Measurements from ENCODE around the gene DYRK4.
"Not testable (repeated sequence)": the region's sequence is repeated elsewhere in the genome, so short reads cannot be mapped to it uniquely, and the experiment has no call there.

Gene DYRK4, protein sequence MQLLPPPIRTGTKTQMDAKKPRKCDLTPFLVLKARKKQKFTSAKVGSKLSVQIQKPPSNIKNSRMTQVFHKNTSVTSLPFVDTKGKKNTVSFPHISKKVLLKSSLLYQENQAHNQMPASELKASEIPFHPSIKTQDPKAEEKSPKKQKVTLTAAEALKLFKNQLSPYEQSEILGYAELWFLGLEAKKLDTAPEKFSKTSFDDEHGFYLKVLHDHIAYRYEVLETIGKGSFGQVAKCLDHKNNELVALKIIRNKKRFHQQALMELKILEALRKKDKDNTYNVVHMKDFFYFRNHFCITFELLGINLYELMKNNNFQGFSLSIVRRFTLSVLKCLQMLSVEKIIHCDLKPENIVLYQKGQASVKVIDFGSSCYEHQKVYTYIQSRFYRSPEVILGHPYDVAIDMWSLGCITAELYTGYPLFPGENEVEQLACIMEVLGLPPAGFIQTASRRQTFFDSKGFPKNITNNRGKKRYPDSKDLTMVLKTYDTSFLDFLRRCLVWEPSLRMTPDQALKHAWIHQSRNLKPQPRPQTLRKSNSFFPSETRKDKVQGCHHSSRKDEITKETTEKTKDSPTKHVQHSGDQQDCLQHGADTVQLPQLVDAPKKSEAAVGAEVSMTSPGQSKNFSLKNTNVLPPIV

DNA sequence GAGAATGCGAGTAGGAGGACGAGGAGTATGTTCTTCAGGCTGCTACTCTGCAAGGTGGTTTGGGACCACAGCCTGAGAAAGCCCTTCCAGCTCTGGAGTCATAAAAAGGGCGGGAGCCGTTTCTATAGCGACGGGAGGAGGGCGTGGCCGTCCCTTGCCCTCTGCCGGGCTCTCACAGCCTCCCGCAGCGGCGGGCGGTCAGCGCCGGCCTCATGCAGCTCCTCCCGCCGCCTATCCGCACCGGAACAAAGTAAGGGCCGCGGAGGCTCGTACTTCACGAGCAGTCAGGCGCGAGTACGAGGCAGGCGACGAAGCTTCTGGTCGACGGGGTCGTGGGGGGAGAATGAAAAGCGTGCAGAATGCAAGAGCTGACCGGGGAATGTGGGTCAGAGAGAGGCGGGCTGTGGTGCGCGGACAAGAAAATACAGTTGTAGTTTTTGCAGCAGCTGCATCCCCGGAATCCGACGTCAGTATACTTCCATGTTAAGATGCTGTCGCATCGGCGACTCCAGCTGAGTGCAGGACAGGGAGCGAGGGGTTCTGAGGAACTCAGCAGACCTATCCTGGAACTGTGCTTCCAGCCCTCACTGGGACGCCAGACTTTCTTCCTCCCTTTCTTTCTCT lies at the start of gene DYRK4:
DYRK4 (plus strand) TSS at position 175 of the 624 bp plus-strand sequence; CDS start at position 213, 38 bp downstream.
- DNase-seq (ENCODE audit: low spot score) = no peak

DNA sequence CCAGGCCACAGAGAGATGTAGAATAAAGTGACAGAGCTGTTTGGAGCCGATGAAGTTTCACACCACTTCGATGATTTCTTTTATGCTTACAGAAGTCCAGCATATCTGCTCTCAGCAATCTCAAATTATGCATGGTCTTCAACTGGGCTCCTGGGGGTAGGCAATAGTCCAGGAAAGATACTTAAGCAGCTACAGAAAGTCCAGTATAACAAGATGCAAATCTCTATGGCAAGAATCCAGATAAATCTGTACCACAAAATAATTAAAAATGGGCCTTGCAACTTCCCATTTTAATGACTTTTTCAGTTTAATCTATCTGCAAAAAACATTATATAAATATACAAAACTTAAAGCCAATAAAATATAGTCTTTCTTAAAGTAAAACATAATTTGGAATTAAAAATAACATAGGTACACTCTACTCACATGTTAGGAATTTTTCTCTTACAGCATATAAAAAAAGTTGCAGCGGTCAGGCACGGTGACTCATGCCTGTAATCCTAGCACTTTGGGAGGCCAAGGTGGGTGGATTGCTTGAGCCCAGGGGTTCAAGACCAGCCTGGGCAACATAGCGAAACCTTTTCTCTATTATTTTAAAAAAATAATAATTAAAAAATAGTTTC lies 43.8 kb upstream of the DYRK4 start:
- DNase-seq (ENCODE audit: low spot score) = no peak

DNA sequence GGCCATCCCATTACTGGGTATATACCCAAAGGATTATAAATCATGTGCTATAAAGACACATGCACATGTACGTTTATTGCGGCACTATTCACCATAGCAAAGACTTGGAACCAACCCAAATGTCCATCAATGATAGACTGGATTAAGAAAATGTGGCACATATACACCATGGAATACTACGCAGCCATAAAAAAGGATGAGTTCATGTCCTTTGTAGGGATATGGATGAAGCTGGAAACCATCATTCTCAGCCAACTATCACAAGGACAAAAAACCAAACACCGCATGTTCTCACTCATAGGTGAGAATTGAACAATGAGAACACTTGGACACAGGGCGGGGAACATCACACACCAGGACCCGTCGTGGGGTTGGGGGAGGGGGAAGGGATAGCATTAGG lies 38.6 kb upstream of the DYRK4 start:
- DNase-seq (ENCODE audit: low spot score) = not testable (repeated sequence)

DNA sequence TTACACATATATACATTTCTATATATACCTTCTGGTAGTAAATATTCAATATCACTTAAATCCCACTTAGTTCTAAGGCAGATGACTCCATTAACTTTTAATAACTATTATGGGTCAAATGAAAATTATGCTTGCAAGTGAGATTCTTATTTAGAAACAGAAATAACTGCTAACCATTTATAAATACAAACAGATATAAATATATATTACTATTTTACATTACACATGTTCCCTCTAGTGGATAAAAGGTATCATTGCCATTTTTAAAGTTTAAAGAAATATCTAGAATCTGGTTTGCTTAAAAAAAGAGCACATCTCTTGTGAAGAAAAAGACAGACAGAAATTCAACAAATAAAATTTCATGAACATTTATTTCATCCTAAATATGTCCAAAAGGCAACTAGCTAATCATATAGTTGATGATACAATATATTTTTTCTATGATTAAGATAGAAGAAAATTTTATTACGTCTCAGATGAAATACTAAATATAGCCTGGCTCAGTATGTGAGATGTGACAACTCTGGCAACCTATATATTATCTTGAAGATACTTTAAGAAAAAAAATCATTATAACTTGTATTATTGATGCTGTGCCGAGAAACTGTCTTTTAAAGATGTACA lies 35.0 kb upstream of the DYRK4 start:
- no peak for DNase-seq (ENCODE audit: low spot score)

DNA sequence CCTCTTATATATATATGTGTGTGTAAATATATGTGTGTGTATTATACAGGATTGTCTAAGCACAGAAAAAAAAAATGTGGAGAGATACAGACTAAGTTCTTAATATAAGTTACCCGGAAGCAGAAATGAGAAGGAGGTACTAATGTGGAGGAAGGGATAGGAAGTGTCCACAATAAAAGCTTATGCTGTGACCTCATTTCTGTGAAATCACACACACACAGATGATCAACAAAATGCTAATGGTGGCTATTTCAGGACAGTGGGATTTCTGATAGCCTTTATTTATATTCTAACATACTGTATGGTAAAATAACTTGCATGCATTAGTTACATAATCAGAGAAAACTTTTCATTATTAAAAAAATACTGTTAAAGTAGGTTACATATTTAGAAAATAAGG lies 31.8 kb upstream of the DYRK4 start:
- DNase-seq (ENCODE audit: low spot score) = no peak

DNA sequence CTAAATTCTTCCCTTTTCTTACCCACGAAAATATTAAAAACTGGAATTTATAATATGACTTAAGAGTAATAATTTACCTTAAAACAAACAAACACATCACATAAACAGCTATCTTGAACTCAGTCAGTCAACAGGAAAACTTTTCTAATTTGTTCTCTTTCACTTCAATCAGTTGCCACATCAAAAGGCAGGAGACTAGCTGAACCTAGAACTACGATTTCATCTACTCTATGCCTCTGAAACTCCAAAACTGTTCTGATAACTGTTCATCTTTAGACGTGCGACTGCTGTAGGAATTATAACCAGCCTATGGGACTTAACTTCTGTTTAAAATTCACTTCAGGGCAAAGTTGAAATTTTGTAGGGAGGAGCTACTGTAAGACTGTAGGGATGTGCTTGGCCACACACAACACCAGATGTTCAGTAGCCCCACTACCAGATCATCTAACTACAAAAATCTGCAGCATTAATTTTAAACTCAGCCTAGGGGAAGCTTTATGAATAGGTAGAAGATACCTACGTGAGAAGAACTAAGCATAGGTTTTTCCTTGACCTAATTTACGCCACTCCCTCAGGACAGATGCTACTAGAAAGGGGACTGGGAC lies 30.9 kb upstream of the DYRK4 start:
- peak; percentile 4 for DNase-seq (ENCODE audit: low spot score)

DNA sequence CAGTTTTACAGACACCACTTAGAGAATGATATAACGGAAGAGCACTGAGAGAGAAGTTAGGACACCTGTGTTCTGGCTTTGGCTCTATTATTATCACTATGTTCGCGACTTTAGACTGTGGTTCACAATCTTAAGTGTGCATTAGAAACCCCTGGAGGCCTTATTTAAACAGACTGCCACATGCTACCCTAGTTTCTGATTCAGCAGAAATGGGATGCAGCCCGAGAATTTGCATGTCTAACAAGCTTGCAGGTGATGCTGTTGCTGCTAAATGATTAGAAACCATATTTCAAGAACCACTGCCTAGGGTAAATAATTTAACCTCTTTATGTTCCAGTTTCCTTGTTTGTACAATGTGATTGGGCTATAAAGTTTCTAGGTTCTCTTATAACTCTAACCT lies 26.9 kb upstream of the DYRK4 start:
- no peak for DNase-seq (ENCODE audit: low spot score)

DNA sequence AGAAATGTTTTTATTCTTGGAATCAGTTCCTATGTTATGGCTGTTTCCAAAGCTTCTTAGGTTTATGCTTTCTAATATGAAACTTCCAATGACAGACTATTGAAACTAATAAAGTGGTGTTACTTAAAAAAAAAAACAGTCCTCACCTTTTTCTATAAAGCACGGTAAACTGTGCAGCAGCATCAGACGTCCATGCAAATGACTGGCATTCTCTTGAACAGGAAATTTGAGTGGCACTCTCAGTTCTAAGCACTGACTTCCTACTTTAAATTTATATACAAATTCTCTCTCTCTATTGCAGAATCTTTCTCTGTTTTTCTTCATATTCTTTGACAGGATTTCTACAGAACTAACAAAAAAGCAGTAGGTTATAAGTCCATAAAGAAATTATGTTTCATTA lies 26.1 kb upstream of the DYRK4 start:
- DNase-seq (ENCODE audit: low spot score) = no peak

DNA sequence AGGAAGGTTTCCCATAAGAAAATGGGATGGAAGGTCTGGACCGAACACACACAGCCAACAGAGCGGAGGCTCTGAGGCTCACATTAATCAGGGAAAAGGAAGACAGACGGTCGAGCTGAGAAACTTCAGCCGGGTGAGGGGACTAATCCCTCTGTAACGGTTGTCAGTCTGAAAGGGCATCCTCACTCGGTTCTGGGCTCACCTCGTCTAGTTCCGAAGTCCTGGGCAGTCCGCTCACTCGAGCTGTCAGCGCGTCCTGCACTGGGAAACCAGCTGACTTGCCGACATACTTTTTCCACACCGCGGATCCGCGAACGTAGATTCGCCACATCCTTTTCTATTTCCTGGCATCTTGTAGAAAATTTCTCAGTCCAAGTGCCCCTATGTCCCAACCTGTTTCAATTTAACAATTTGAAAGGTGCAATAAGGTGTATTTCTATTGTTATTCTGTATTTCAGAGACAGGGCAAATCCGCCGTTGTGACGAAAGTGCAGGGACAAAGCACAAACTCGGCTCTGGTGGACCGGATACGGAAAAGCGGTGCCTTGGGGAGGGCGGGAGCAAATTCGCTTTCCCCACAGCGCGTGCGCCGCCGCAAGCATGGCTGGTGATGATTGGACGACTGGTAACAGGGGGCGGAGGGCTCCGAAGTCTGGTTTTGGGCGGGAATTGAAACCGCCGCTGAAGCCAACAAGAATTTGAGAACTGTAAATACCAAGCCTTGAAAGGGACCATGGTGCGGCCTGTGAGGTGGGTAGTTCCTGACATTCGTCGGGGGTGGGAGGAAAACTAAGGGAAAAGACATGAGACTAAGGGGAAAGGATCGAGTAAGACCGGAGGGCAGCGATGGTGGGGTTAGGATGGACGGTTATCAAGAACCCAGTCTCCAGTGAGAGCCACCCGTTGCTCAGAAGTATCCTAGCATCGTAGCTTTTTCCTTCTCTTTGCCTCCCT lies 23.5 kb upstream of the DYRK4 start, which contains the start of gene RAD51AP1:
RAD51AP1 (plus strand) TSS at position 684 of the 954 bp plus-strand sequence; CDS start at position 734, 50 bp downstream.
- peak; percentile 95 for DNase-seq (ENCODE audit: low spot score)

DNA sequence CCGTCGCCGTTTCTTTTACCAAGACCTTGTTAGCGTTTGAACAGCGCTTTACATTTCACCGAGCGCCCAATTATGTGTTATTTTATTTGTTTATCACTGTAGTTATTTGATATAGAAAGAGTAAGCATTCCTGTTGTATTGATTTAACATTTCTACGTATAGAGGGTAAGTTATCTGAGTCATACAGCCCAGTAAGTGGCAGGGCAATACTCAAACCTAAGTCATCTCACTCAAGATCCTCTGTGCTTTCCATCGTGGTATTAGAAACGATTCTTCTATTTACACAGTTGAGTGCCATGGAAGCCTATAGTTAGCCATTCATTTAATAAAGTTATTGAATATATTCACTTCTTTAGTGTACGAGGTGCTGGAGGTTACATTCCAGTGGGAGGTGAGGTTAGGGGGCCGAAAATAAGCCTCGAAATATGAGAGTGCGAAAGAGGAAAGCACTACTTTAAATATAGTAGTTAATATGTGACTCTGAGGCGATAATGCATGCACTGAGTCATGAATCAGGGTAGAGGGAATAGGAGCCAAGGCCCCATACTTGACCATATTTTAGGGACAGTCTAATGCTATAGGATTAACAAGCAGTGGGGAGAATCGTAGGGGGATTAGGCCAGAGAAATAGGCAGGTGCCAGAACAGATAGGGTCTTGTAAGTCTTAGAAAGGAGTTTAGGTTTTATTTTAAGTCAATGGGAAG lies 22.7 kb upstream of the DYRK4 start:
- DNase-seq (ENCODE audit: low spot score) = no peak

DNA sequence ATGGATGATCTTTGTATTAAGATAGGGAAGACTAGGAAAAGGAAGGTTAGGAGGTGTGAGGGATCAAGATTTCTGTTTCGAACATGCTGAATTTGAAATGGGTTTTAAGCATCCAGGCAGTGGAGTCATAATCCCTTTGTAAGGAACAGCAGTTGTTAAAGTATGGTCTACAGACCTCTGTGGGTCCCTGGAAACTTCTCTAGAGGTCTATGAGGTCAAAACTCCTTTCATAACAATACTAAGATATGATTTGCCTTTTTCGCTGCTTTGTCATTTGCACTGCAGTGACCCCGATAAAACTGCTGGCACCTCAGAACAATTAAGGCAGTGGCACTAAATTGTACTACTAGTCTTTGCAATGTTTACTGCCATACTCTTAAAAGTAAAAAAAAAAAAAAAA lies 21.8 kb upstream of the DYRK4 start:
- DNase-seq (ENCODE audit: low spot score) = no peak

DNA sequence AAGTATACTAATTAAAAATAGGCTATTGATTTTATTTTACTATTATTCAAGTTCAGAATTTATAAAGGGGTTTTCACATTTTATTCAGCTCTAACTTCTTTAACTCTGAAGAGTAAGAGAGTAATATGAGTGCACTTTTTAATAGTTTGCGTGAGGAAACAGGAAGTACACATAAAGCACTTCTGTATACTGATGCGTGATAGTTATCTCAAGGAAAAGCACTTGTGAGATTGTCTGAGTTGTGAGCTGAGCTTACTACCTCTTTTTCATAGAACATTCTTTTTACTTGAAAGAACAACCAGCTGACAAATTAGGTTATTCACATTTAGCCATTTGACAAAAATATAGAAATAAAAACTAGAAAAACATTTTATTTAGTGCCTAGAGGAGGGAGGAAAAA lies 21.4 kb upstream of the DYRK4 start:
- DNase-seq (ENCODE audit: low spot score) = no peak

DNA sequence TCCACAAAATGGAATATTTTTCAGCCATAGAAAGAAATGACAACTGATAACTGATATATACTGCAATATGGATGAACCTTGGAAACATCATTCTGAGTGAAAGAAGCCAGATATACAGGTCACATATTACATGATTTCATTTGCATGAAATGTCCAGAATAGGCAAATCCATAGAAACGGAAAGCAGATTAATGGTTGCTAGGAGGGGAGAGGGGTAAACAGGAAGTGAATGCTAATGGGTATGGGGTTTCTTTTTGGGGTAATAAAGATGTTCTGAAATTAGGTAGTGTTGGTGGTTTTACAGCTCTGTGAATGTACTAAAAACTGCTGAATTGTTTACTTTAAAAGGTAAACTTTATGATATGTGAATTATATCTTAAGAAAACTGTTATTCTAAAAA lies 16.8 kb upstream of the DYRK4 start:
- DNase-seq (ENCODE audit: low spot score) = no peak

DNA sequence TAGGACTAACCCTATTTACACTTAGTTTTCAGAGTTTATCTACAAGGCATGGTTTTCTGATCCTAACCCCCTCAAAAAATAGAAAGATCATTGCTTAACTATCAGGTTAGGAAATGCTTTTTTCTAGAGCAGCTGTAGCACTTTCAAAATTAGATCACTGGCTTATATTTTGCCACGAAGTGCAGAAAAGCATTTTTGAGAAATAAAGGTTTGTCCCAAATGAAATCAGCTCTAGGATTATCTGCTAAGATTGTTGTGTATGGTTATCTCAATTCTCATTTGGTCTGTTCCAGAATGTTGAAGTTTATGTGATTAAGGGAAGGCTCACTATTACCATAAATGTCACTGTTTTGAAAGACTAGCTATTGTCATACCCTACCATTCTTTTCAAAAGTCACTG lies 9.8 kb upstream of the DYRK4 start:
- no peak for DNase-seq (ENCODE audit: low spot score)

DNA sequence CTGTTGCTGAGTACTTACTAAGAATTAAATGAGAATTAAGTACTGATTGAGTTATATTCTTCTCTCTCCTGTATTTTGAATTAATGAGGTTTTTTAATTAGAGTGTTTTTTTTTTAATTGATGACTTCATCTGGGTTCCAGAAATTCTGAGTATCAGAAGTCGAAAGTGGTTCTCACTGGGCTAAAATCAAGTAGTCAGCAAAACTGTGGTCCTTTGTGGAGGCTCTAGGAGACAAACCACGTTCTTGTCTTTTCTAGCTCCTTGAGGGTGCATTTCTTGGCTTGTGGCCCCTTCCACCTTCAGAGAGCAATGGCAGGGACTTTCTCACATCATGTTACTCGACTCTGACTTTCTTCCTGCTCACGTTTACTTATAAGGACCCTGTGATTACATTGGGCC lies 8.1 kb upstream of the DYRK4 start:
- DNase-seq (ENCODE audit: low spot score) = no peak

DNA sequence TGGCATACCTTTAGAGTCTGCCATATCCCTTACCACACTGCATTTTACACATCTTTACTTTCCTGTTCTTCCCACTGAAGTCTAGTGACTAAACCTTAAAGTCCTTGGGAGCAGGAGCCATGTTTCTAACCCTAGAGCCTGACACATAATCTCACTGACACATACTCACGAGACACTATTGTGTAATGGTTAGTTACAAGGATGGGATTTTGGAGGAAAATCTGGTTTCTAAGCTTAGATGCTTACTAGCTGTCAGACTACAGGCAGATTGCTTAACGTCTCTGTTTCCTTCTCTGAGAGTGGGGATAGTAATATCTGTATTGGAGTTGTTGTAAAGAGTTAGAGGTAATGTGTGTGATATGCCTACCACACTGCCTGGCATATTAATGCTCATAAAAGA lies 6.2 kb upstream of the DYRK4 start:
- no peak for DNase-seq (ENCODE audit: low spot score)

DNA sequence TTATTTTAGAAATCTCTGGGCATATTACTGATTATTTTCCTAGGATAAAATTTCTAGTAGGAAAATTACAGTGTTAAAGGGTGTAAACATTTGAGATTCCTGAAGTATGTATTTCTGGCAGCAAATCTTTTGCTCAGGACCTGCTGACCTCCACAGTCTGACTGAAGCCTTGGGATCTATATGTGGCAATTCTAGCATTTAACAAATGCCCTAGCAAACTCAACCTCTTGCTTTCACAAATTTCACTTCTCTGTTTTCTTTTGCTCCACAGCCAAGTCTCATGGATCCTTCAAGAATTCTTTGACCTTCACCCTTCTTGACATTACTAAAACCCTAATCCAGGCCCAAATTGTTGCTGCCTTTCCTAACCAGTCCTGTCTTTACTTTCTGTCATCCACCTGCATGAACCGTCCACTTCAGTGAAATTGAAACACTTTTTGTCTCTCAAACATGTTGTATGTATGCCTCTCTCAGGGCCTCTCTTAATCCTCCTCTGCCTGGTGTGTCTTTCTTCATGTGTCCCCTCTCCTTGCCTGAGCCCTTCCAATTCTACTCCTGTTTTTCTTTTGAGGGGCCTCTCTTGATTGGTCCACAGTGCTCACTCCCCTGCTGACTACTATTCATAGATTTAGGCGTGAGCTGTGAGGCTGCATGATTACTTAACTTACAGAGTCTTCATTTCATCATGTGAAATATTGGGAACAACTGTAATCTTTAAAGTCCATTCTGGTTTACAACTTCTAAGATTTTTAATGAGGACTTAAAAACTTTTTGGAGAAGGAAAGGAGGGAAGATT lies 5.1 kb upstream of the DYRK4 start:
- DNase-seq (ENCODE audit: low spot score) = no peak

DNA sequence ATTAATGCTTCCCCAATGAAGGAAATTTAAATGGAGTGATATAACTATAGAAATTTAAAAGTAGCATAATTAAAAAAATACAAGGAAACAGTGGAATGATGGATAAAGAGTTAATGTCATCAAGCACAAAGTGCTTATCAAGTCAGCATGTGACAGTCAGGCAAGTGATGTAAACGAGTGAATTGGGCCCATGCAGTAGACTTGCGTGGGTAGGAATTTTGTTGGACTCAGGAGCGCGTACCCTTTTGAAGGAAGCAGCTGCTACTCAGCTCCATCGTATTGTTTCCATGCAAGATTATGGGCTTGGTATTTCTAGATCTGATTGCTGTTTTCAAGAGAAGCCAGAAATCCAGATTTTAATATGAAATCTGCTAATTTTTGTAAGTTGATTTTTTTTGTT lies 4.4 kb upstream of the DYRK4 start:
- DNase-seq (ENCODE audit: low spot score) = no peak

DNA sequence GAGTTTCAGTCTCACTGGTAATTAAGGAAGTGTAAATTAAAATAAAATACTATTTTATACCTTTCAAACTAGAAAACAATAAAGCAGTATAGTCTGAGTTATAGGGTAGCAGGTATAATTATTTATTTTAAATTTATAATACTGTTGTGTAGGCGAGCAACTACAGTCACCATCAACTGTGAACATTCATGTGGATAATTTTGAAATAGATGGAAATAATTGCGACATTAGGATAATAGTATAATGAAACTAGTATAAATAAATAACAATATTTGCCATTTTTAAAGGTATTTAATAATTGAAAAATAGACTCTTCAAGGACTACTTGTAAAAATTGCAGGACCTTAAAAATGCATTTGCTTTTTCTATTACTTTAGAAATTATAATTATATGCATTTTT lies 3.8 kb upstream of the DYRK4 start:
- DNase-seq (ENCODE audit: low spot score) = no peak
